H1 (cell line): ENCODE results near the gene SEZ6L. TPM values are rescaled to one million over a fixed set of nuclear protein-coding genes. Genes with fewer than 3 reads are reported as not detected.

ENCODE experiments used
- CBX8 ChIP-seq: fragments of 300-800, 300-1000 bp; sonication (generic); IDR thresholded peaks from 2 replicates; pipeline ENCODE4 v1.7.1; 2016; ENCODE audit warnings: low read depth, low read length, borderline replicate concordance
- CTBP2 ChIP-seq: IDR thresholded peaks from 2 replicates; pipeline ENCODE4 v1.7.0; 2011; ENCODE audit warnings: borderline replicate concordance, mild to moderate bottlenecking, moderate library complexity, mixed read lengths, low read length; ENCODE audit not compliant: insufficient read depth, insufficient read length
- FOSL1 ChIP-seq: IDR thresholded peaks from 2 replicates; pipeline ENCODE4 v1.6.1; 2011; ENCODE audit warnings: mild to moderate bottlenecking, low read depth, low read length, moderate library complexity; ENCODE audit not compliant: insufficient read depth
- POU5F1 ChIP-seq: IDR thresholded peaks from 2 replicates; pipeline ENCODE4 v1.6.1; 2011; ENCODE audit warnings: low read depth, mild to moderate bottlenecking, low read length, moderate library complexity
- RBBP5 ChIP-seq: IDR thresholded peaks from 2 replicates; pipeline ENCODE4 v1.7.1; 2012; ENCODE audit warnings: low read depth, mild to moderate bottlenecking, inconsistent platforms, low read length, moderate library complexity, borderline replicate concordance
- SIN3A ChIP-seq, 2 experiments: IDR thresholded peaks in 1 of 2; conservative IDR thresholded peaks in 1 of 2; 2 replicates each; pipeline ENCODE4 v1.6.1; 2011 to 2012; ENCODE audit warnings: low read length in 2 of 2, improper control_type of control experiment in 1 of 2, low read depth in 1 of 2, mild to moderate bottlenecking in 1 of 2
- TCF12 ChIP-seq: IDR thresholded peaks from 2 replicates; pipeline ENCODE4 v1.6.1; 2011; ENCODE audit warnings: low read depth, mild to moderate bottlenecking, low read length
- TEAD4 ChIP-seq: IDR thresholded peaks from 2 replicates; pipeline ENCODE4 v1.6.1; 2012; ENCODE audit warnings: low read depth, low read length, inconsistent platforms, mixed read lengths
- polyA plus RNA-seq, 7 experiments: library from polyadenylated mRNA; depleted of rRNA in 3 of 7; stranded (reverse) in 5 of 7; unstranded in 2 of 7; fragments of >200 nt in 5 of 7; fragments of 200-250 nt in 2 of 7; gene quantifications; 1 replicate in 5 of 7; 2 replicates in 1 of 7; 4 replicates in 1 of 7; pipeline versions ENCODE4 v1.2.1 to v1.2.3, GENCODE V29; 2011 to 2013; ENCODE audit warnings: missing spikeins in 2 of 7, mixed read lengths in 2 of 7
- total RNA-seq: library from RNA; stranded (reverse); fragmentation: NEBNext Ultra II Directional; extraction: Animal tissue kit (Norgen Biotek cat#: 25700); gene quantifications from 2 replicates; pipeline ENCODE4 v1.2.1, GENCODE V29; 2021
- TF ChIP-seq, protein P1 (sequence below), 3 experiments: IDR thresholded peaks; 1 replicate in 2 of 3; 2 replicates in 1 of 3; pipeline versions ENCODE4 v1.5.1 to v1.6.1; 2011; ENCODE audit warnings: low read length in 3 of 3, mild to moderate bottlenecking in 3 of 3, inconsistent platforms in 2 of 3, low read depth in 1 of 3, moderate library complexity in 1 of 3; ENCODE audit not compliant: insufficient read depth in 1 of 3; ENCODE audit errors: control extremely low read depth in 1 of 3
- TF ChIP-seq, protein P2 (sequence below): IDR thresholded peaks from 2 replicates; pipeline ENCODE4 v1.6.1; 2012; ENCODE audit warnings: inconsistent platforms

Gene SEZ6L
- total and polyA plus RNA-seq, 2 of the 8 experiments (the other 6 are each of a cell fraction or from before 2014, with no cell fraction given) = 0.06 to 0.33 TPM

DNA sequence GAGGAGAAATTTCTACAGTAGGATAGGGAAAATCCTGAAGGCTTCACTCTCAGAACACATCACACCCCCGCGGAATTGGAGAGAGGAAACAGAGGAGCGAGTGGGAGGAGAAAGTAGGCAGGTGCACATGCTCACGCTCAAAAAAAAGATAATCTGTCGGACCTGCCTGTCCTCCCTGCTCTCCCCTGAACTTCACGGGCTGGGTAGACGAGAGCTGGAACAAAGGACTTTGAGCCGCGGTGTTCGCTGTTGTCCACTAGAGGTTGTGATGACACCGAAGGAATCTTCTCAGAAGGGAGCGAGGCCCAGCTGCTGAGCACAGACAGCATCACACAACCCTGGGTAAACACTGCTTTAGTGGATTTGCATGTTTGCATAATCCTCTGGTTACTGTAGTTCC lies 5.0 kb downstream of the SEZ6L start (continued):
- TF ChIP-seq TCF12 = 0 out of 2 replicates have a peak, but pooled peaks have one; percentile 61
- TF ChIP-seq RBBP5 = no peak
- TF ChIP-seq, protein P1, sequence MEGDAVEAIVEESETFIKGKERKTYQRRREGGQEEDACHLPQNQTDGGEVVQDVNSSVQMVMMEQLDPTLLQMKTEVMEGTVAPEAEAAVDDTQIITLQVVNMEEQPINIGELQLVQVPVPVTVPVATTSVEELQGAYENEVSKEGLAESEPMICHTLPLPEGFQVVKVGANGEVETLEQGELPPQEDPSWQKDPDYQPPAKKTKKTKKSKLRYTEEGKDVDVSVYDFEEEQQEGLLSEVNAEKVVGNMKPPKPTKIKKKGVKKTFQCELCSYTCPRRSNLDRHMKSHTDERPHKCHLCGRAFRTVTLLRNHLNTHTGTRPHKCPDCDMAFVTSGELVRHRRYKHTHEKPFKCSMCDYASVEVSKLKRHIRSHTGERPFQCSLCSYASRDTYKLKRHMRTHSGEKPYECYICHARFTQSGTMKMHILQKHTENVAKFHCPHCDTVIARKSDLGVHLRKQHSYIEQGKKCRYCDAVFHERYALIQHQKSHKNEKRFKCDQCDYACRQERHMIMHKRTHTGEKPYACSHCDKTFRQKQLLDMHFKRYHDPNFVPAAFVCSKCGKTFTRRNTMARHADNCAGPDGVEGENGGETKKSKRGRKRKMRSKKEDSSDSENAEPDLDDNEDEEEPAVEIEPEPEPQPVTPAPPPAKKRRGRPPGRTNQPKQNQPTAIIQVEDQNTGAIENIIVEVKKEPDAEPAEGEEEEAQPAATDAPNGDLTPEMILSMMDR (IDR thresholded peaks at IDR 0.05; ENCODE audit: control extremely low read depth in 1 of 3, insufficient read depth in 1 of 3, low read depth in 1 of 3, low read length in 3 of 3) = peak; percentile 68 to 80 (median 75)
- TF ChIP-seq CTBP2 = no peak
- TF ChIP-seq FOSL1 = no peak
- TF ChIP-seq CBX8 = no peak
- TF ChIP-seq TEAD4 = no peak
- TF ChIP-seq SIN3A (conservative IDR thresholded peaks at IDR 0.05 in 1 of 2, IDR thresholded peaks at IDR 0.05 in 1 of 2; ENCODE audit: low read depth in 1 of 2, low read length in 2 of 2) = 0 out of 4 replicates have a peak, but pooled peaks of 1 of the 2 experiments have one; percentile 52
- no peak for TF ChIP-seq POU5F1
- TF ChIP-seq, protein P2, sequence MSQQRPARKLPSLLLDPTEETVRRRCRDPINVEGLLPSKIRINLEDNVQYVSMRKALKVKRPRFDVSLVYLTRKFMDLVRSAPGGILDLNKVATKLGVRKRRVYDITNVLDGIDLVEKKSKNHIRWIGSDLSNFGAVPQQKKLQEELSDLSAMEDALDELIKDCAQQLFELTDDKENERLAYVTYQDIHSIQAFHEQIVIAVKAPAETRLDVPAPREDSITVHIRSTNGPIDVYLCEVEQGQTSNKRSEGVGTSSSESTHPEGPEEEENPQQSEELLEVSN = no peak
